IMR-90 (cell line): Measurements from ENCODE around the gene NFKBIE. TPM values are rescaled to one million over a fixed set of nuclear protein-coding genes. Genes with fewer than 3 reads are reported as not detected.

Experiments used
- ATAC-seq: fragments of 200-7000 bp; cut with Tn5 transposase; 2 replicates; pipeline ENCODE4 v1.9.1; 2020; ENCODE audit warnings: low read depth, mild to moderate bottlenecking, moderate library complexity
- BruUV-seq: library from RNA; stranded (reverse); fragments of 400-500 nt; replicated peaks from 2 replicates; lab custom pipeline; 2021; lab: Mats Ljungman, UMichigan
- CTCF ChIA-PET: fragments of 300-600 bp; formaldehyde crosslinking; extraction: SDS; loops from one replicate; lab custom pipeline; 2021; ENCODE audit warnings: antibody characterized with exemption; lab: Yijun Ruan, JAX
- POLR2A ChIA-PET: fragments of 300-600 bp; sonication (Branson Sonifier 250); formaldehyde crosslinking; loops from one replicate; lab custom pipeline; 2022; ENCODE audit warnings: antibody characterized with exemption; ENCODE audit not compliant: unreplicated experiment; lab: Charles Lee
- DNase-seq: peaks from one replicate; pipeline ENCODE4 v3.0.0; 2013
- H2AFZ ChIP-seq: replicated peaks from 2 replicates; pipeline ENCODE3; 2013; ENCODE audit warnings: low read length, mild to moderate bottlenecking; ENCODE audit not compliant: poor library complexity
- H2AK5ac ChIP-seq: 2 replicates; pipeline ENCODE4 v1.6.1; 2013; ENCODE audit warnings: low read depth, low read length, inconsistent platforms
- H2AK9ac ChIP-seq: replicated peaks from 2 replicates; pipeline ENCODE3; 2013; ENCODE audit warnings: mild to moderate bottlenecking, low read depth, low read length, moderate library complexity; ENCODE audit not compliant: poor library complexity
- H2BK120ac ChIP-seq: 2 replicates; pipeline ENCODE4 v1.6.1; 2013; ENCODE audit warnings: low read depth, low read length, inconsistent platforms
- H2BK15ac ChIP-seq: 3 replicates; pipeline ENCODE4 v1.6.1; 2013; ENCODE audit warnings: low read depth, low read length, inconsistent platforms
- H2BK20ac ChIP-seq: 2 replicates; pipeline ENCODE4 v1.6.1; 2013; ENCODE audit warnings: low read depth, mild to moderate bottlenecking, inconsistent platforms, low read length, moderate library complexity
- H2BK5ac ChIP-seq: 2 replicates; pipeline ENCODE4 v1.6.1; 2013; ENCODE audit warnings: mild to moderate bottlenecking, low read depth, low read length, inconsistent platforms; ENCODE audit not compliant: poor library complexity, severe bottlenecking
- H3K14ac ChIP-seq: replicated peaks from 2 replicates; pipeline ENCODE4 v1.6.1; 2013; ENCODE audit warnings: low read depth, low read length, inconsistent platforms
- H3K18ac ChIP-seq: 2 replicates; pipeline ENCODE4 v1.6.1; 2013; ENCODE audit warnings: low read depth, low read length, control low read depth
- H3K23ac ChIP-seq: 2 replicates; pipeline ENCODE4 v1.6.1; 2013; ENCODE audit warnings: low read depth, low read length, inconsistent platforms
- H3K27ac ChIP-seq: 2 replicates; pipeline ENCODE4 v1.5.1; 2013; ENCODE audit warnings: mild to moderate bottlenecking, control low read depth, low read length; ENCODE audit not compliant: insufficient read depth
- H3K27me3 ChIP-seq: 2 replicates; pipeline ENCODE4 v1.6.1; 2013; ENCODE audit warnings: low read length; ENCODE audit not compliant: control insufficient read depth, insufficient read depth
- H3K36me3 ChIP-seq: 2 replicates; pipeline ENCODE4 v1.6.1; 2013; ENCODE audit warnings: low read length, mixed read lengths; ENCODE audit not compliant: control insufficient read depth, insufficient read depth
- H3K4ac ChIP-seq: 2 replicates; pipeline ENCODE4 v1.6.1; 2013; ENCODE audit warnings: low read depth, low read length, inconsistent platforms
- H3K4me1 ChIP-seq: 2 replicates; pipeline ENCODE4 v1.6.1; 2013; ENCODE audit warnings: low read length, mixed read lengths; ENCODE audit not compliant: control insufficient read depth, insufficient read depth
- H3K4me2 ChIP-seq: 2 replicates; pipeline ENCODE4 v1.6.1; 2013; ENCODE audit warnings: low read depth, mild to moderate bottlenecking, control low read depth, low read length, moderate library complexity
- H3K4me3 ChIP-seq: 2 replicates; pipeline ENCODE4 v1.5.1; 2013; ENCODE audit warnings: low read depth, mild to moderate bottlenecking, control low read depth, low read length, moderate library complexity; ENCODE audit not compliant: insufficient read depth
- H3K56ac ChIP-seq: 2 replicates; pipeline ENCODE4 v1.6.1; 2013; ENCODE audit warnings: low read length, inconsistent platforms; ENCODE audit not compliant: insufficient read depth; ENCODE audit errors: extremely low read depth
- H3K79me1 ChIP-seq, 2 experiments: 2 replicates each; pipeline ENCODE4 v1.6.1; 2013; ENCODE audit warnings: low read length in 2 of 2, inconsistent platforms in 1 of 2, low read depth in 1 of 2
- H3K9ac ChIP-seq: 2 replicates; pipeline ENCODE4 v1.6.1; 2013; ENCODE audit warnings: low read depth, low read length, control low read depth
- H3K9me1 ChIP-seq: 2 replicates; pipeline ENCODE4 v1.6.1; 2013; ENCODE audit warnings: low read length, inconsistent platforms; ENCODE audit not compliant: insufficient read depth
- H3K9me3 ChIP-seq: 2 replicates; pipeline ENCODE4 v1.6.1; 2013; ENCODE audit warnings: low read length; ENCODE audit not compliant: control insufficient read depth, insufficient read depth
- H4K20me1 ChIP-seq: 2 replicates; pipeline ENCODE4 v1.6.1; 2013; ENCODE audit warnings: low read length, inconsistent platforms; ENCODE audit not compliant: insufficient read depth
- H4K5ac ChIP-seq: 2 replicates; pipeline ENCODE4 v1.6.1; 2013; ENCODE audit warnings: mild to moderate bottlenecking, low read depth, low read length, control low read depth
- H4K8ac ChIP-seq, 2 experiments: 2 replicates each; pipeline ENCODE4 v1.6.1; 2013; ENCODE audit warnings: low read depth in 2 of 2, low read length in 2 of 2, control low read depth in 1 of 2, inconsistent platforms in 1 of 2
- H4K91ac ChIP-seq: 2 replicates; pipeline ENCODE4 v1.6.1; 2013; ENCODE audit warnings: low read depth, low read length, inconsistent platforms; ENCODE audit not compliant: insufficient read depth
- BHLHE40 ChIP-seq: fragments of 150-350 bp; IDR thresholded peaks from 2 replicates; pipeline ENCODE4 v1.6.1; 2016; ENCODE audit warnings: mild to moderate bottlenecking, low read depth, low read length
- CEBPB ChIP-seq: IDR thresholded peaks from 2 replicates; pipeline ENCODE4 v1.6.1; 2012; ENCODE audit warnings: low read depth, low read length, improper control_type of control experiment
- ELK1 ChIP-seq: fragments of 150-350 bp; IDR thresholded peaks from 2 replicates; pipeline ENCODE4 v1.6.1; 2016; ENCODE audit warnings: low read depth, mild to moderate bottlenecking, low read length, moderate library complexity, borderline replicate concordance
- NFE2L2 ChIP-seq: fragments of 150-350 bp; IDR thresholded peaks from 2 replicates; pipeline ENCODE4 v1.6.1; 2016; ENCODE audit warnings: low read depth, mild to moderate bottlenecking, low read length
- RCOR1 ChIP-seq: IDR thresholded peaks from 2 replicates; pipeline ENCODE4 v1.6.1; 2012; ENCODE audit warnings: mild to moderate bottlenecking, low read length, improper control_type of control experiment; ENCODE audit not compliant: insufficient replicate concordance
- RFX5 ChIP-seq: IDR thresholded peaks from 2 replicates; pipeline ENCODE4 v1.8.0; 2012; ENCODE audit warnings: low read depth, mild to moderate bottlenecking, low read length, moderate library complexity
- WGBS, 2 experiments: methylation state at CpG; one replicate each; pipeline versions ENCODE4 v1.1.5 to v1.1.7; 2013; ENCODE audit warnings: missing lambda C conversion rate in 2 of 2; ENCODE audit not compliant: insufficient read length in 1 of 2; ENCODE audit errors: extremely low coverage in 2 of 2; 5-methylcytosine and 5-hydroxymethylcytosine counted together
- dilution Hi-C: fragments of 300-500 bp; cut with HindIII; formaldehyde crosslinking; loops from one replicate; pipeline ENCODE4 v1.14.3; 2018; ENCODE audit warnings: low sequenced_read_pairs; ENCODE audit not compliant: unreplicated experiment
- in situ Hi-C: fragments of 300-500 bp; cut with MboI; formaldehyde crosslinking; loops from 3 replicates; pipeline ENCODE4 v1.14.3; 2019; ENCODE audit warnings: low sequenced_read_pairs, inconsistent platforms, mixed read lengths
- intact Hi-C: fragments of 100-400 bp; cut with micrococcal nuclease; formaldehyde crosslinking; loops from 2 replicates; pipeline ENCODE4 v1.10.0; 2022
- microRNA-seq, 2 experiments: library from miRNA; stranded (forward) in 1 of 2; unstranded in 1 of 2; fragments of 10-50 nt in 1 of 2; fragments of <30 nt in 1 of 2; gene quantifications in 1 of 2; microRNA quantifications in 1 of 2; one replicate each; pipeline versions ENCODE3 to v1.1.0; 2013 to 2020; ENCODE audit not compliant: insufficient read depth in 1 of 2, insufficient read length in 1 of 2, unreplicated experiment in 1 of 2
- polyA plus RNA-seq, 3 experiments: library from polyadenylated mRNA; depleted of rRNA; stranded (reverse); fragments of >200 nt; gene quantifications; 2 replicates each; pipeline ENCODE4 v1.2.3, GENCODE V29; 2012; ENCODE audit warnings: low replicate concordance in 1 of 3
- small RNA-seq, 5 experiments: library from RNA; depleted of rRNA; stranded (forward); fragments of <200 nt; gene quantifications; one replicate each; pipeline ENCODE3, GENCODE V24; 2012
- total RNA-seq: library from RNA; depleted of rRNA; stranded (reverse); fragments of >200 nt; gene quantifications from 2 replicates; pipeline ENCODE4 v1.2.3, GENCODE V29; 2012; rRNA removed
- TF ChIP-seq, protein P1 (sequence below): conservative IDR thresholded peaks from 2 replicates; pipeline ENCODE4 v1.5.1; 2012; ENCODE audit warnings: mild to moderate bottlenecking, low read depth, low read length, improper control_type of control experiment

NFKBIE gene
- total and polyA plus RNA-seq, 2 of the 4 experiments (the other 2 are of a cell fraction): 7.9 to 13.0 TPM

GRCh38 chr6:44211284-44211683 is 54.1 kb downstream of the NFKBIE start:
- H2AK5ac ChIP-seq: no peak overlapping the region

More at GRCh38 chr6:44211284-44211683, 54.1 kb downstream of the NFKBIE start:
- Histone ChIP-seq H2BK120ac (no peak overlapping the region), H3K9me1 (no peaks in the 10 kb centered on the region), H3K23ac (no peak overlapping the region), H3K4me1 (no peaks in the 10 kb centered on the region), H4K20me1 (no peaks in the 10 kb centered on the region), H3K9ac (no peak overlapping the region), H4K5ac (no peak overlapping the region), H3K27me3 (peaks cover 24% of the 10 kb centered on the region), H2AFZ (no peak overlapping the region), H2BK5ac (no peak overlapping the region), H3K14ac (no peak overlapping the region), H3K27ac (no peak overlapping the region), H2BK15ac (no peak overlapping the region), H2BK20ac (no peak overlapping the region), H2AK9ac (no peak overlapping the region), H3K4ac (no peak overlapping the region), H3K4me3 (no peak overlapping the region), H3K36me3 (no peaks in the 10 kb centered on the region), H3K9me3 (no peaks in the 10 kb centered on the region), H4K91ac (no peak overlapping the region), H3K18ac (no peak overlapping the region), H3K79me1 (no peaks in the 10 kb centered on the region), H4K8ac (no peak overlapping the region), H3K56ac (no peak overlapping the region), H3K4me2 (no peak overlapping the region)
- DNase-seq (no peak), ATAC-seq (no peak)
- TF ChIP-seq BHLHE40: no peak
- TF ChIP-seq NFE2L2: no peak
- TF ChIP-seq, protein P1, sequence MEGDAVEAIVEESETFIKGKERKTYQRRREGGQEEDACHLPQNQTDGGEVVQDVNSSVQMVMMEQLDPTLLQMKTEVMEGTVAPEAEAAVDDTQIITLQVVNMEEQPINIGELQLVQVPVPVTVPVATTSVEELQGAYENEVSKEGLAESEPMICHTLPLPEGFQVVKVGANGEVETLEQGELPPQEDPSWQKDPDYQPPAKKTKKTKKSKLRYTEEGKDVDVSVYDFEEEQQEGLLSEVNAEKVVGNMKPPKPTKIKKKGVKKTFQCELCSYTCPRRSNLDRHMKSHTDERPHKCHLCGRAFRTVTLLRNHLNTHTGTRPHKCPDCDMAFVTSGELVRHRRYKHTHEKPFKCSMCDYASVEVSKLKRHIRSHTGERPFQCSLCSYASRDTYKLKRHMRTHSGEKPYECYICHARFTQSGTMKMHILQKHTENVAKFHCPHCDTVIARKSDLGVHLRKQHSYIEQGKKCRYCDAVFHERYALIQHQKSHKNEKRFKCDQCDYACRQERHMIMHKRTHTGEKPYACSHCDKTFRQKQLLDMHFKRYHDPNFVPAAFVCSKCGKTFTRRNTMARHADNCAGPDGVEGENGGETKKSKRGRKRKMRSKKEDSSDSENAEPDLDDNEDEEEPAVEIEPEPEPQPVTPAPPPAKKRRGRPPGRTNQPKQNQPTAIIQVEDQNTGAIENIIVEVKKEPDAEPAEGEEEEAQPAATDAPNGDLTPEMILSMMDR: no peak
- TF ChIP-seq ELK1: no peak
- no peak for TF ChIP-seq RCOR1
- TF ChIP-seq CEBPB: no peak
- TF ChIP-seq RFX5: no peak
- 100% methylated on average over 1 of the region's 3 CpGs; no CpG with 5 or more reads in 1 of the 2 experiments for WGBS, 2 experiments
- intact Hi-C loops (no loop called here), in situ Hi-C loops (no loop called here), dilution Hi-C loops (no loop called here)
- POLR2A ChIA-PET: no interaction called here
- BruUV-seq: no TSS peak
- CTCF ChIA-PET: no interaction called here

Small RNA genes lying within 50 kb of the gene (microRNA-seq; reads per million reads assigned to microRNA genes)
- gene RN7SL811P (ENCODE audit: insufficient read depth, insufficient read length): not detected

Small RNA genes lying within 50 kb of the gene (small RNA-seq; reads per million reads assigned to genes)
- 0 reads per million in 5 experiments for gene RN7SL811P

Other genes starting within 250 kb of the NFKBIE start
- gene MRPL14, start 138.1 kb downstream of the NFKBIE start, total RNA-seq: 43.7 and 52.8 TPM in 2 replicates
- gene MRPL14, start 138.1 kb downstream of the NFKBIE start, polyA plus RNA-seq (2012; rRNA removed): 87.9 and 102 TPM in 2 replicates
- gene TMEM63B, start 138.0 kb downstream of the NFKBIE start, total RNA-seq: 12.2 and 12.8 TPM in 2 replicates
- 42.6 and 45.6 TPM in 2 replicates for gene TMEM63B, start 138.0 kb downstream of the NFKBIE start, polyA plus RNA-seq (2012; rRNA removed)
- gene CAPN11, start 106.7 kb downstream of the NFKBIE start, total RNA-seq: not detected in 2 replicates
- not detected in 2 replicates for gene CAPN11, start 106.7 kb downstream of the NFKBIE start, polyA plus RNA-seq (2012; rRNA removed)
- not detected in 2 replicates for gene MYMX, start 48.6 kb downstream of the NFKBIE start, total RNA-seq
- not detected in 2 replicates for gene MYMX, start 48.6 kb downstream of the NFKBIE start, polyA plus RNA-seq (2012; rRNA removed)
- 4.1 and 4.7 TPM in 2 replicates for gene SLC29A1, start 42.0 kb downstream of the NFKBIE start, total RNA-seq
- gene SLC29A1, start 42.0 kb downstream of the NFKBIE start, polyA plus RNA-seq (2012; rRNA removed): 22.1 and 23.2 TPM in 2 replicates
- gene HSP90AB1, start 18.4 kb downstream of the NFKBIE start, total RNA-seq: 1,307 and 1,440 TPM in 2 replicates
- 771 and 887 TPM in 2 replicates for gene HSP90AB1, start 18.4 kb downstream of the NFKBIE start, polyA plus RNA-seq (2012; rRNA removed)
- gene SLC35B2, start 8.0 kb downstream of the NFKBIE start, total RNA-seq: 41.7 and 51.4 TPM in 2 replicates
- gene SLC35B2, start 8.0 kb downstream of the NFKBIE start, polyA plus RNA-seq (2012; rRNA removed): 89.9 and 94.8 TPM in 2 replicates
- not detected in 2 replicates for gene TMEM151B, start 4.9 kb upstream of the NFKBIE start, total RNA-seq
- not detected in 2 replicates for gene TMEM151B, start 4.9 kb upstream of the NFKBIE start, polyA plus RNA-seq (2012; rRNA removed)
- 10.4 and 10.8 TPM in 2 replicates for gene AARS2, start 47.8 kb upstream of the NFKBIE start, total RNA-seq
- 9.1 and 10.3 TPM in 2 replicates for gene AARS2, start 47.8 kb upstream of the NFKBIE start, polyA plus RNA-seq (2012; rRNA removed)
- gene SPATS1, start 77.1 kb upstream of the NFKBIE start, total RNA-seq: not detected in 2 replicates
- gene SPATS1, start 77.1 kb upstream of the NFKBIE start, polyA plus RNA-seq (2012; rRNA removed): not detected in 2 replicates
- 17.7 and 29.7 TPM in 2 replicates for gene CDC5L, start 122.2 kb upstream of the NFKBIE start, total RNA-seq
- 8.9 and 9.9 TPM in 2 replicates for gene CDC5L, start 122.2 kb upstream of the NFKBIE start, polyA plus RNA-seq (2012; rRNA removed)